GM23248 (cell line): ENCODE results near the gene IGF2BP1.

Experiments
- EZH2 ChIP-seq: fragments of 200-600 bp; sonication (generic); IDR thresholded peaks from 2 replicates; pipeline ENCODE4 v1.6.1; 2018; ENCODE audit warnings: antibody characterized with exemption, mild to moderate bottlenecking; ENCODE audit not compliant: insufficient read depth, poor library complexity, severe bottlenecking
- EZH2phosphoT487 ChIP-seq: fragments of 200-600 bp; sonication (generic); IDR thresholded peaks from 2 replicates; pipeline ENCODE4 v1.6.1; 2018; ENCODE audit warnings: antibody characterized with exemption, moderate library complexity, mild to moderate bottlenecking, low read depth; ENCODE audit not compliant: insufficient read depth

- TF ChIP-seq EZH2phosphoT487 (no peak), EZH2 (no peak)
These were observed 107.4 kb downstream of the IGF2BP1 start for GRCh38 chr17:49104511-49105074.
